Globus pallidus (tissue), 1 donor: ENCODE measurements around the gene FARS2.
A peak's percentile ranks its signal among the peaks of the same experiment; 100 is the strongest.
"Not testable (repeated sequence)": the region's sequence is repeated elsewhere in the genome, so short reads cannot be mapped to it uniquely, and the experiment has no call there.

ENCODE experiments used
- DNase-seq: peaks from one replicate; pipeline ENCODE4 v3.0.0-alpha.2; 2015; ENCODE audit warnings: low spot score

The FARS2 gene

DNA sequence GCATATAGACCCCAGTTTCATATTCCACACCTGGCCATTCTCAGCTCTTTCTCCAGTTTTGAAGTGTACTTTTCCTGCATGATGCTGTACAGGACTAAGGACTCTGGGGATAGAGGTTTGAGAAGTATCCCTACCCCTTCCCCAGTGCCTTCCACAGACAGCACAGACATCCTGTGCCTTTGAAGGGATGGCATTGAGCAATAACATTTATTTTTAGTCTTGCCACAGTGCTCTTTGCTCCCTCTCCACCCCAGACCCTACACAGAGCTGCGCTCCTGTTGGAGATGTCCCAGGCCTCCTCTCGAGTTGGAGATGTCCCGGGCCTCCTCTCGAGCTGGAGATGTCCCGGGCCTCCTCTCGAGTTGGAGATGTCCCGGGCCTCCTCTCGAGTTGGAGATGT lies 275.8 kb downstream of the FARS2 start:
- DNase-seq = no peak

DNA sequence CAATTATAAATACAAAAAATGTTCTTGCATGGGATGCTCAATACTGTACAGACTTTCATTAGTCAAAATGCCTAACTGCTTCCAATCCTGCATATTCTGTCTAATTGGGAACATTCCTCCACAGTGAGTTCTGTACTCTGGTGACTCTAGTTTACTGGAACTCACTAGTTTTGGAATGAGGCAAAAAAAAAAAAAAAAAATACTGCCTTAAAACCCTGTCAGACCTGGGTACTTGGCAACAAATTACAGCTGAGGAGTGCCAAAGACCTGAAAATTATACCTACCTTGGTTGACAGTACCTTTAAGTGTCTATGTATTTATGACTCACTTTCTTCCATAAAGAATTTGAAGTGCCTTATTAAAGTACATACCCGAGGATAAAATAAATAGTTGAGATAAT lies 276.7 kb downstream of the FARS2 start:
- no peak for DNase-seq

DNA sequence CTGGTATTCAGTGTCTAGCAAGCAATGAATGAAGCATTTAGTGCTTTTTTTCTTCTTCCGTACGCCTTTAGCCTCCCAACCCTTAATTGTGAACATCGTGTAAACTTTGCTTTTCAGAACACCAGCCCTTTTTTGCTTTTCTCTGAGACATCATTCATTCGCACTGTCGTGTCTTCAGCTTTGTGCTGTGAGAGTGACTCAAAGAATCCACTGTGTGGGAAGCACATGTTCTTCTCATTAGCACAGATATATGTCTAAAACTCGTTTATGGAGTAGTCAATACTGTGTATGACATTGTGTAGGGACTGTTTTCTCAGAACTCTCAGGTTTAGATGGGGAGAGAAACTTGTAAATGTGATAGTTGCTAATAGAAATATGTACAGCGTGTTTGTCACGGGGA lies 279.1 kb downstream of the FARS2 start:
- DNase-seq = no peak

DNA sequence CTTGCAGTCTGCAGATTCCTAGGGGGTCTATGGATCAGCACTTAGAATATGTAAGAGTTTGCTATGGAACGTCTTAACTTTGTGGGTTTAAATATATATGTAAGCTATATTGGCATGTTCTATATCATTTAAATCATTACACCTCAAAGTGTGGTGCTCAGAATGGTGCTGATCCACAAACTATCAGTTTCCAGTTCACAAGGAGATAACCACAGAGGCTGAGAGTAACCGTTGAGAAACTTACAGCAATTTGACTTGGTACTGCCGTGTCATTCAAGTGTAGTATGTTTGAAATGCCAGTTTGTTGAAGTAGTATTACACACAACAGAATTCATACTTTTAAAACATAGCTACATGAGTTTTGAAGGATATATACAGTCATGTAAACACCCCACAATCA lies 279.7 kb downstream of the FARS2 start:
- no peak for DNase-seq

DNA sequence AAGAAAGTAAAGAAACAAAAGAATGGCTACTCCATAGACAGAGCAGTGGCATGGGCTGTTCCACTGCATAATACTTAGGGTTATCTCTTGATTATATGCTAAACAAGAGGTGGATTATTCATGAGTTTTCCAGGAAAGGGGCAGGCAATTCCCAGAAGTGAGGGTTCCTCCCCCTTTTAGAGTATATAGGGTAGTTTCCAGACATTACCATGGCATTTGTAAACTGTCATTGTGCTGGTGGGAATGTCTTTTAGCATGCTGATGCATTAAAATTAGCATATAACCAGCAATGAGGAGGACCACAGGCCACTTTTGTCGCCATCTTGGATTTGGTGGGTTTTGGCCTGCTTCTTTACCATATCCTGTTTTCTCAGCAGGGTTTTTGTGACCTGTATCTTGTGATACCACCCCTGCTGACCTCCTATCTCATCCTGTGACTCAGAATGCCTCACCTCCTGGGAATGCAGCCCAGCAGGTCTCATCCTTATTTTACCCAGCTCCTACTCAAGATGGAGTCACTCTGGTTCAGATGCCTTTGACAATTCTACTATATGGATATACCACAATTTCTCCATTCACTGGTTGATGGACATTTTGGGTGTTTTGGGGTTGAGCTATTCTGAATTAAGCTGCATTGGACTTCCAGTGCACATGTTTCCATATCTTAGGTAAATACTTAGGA lies 280.6 kb downstream of the FARS2 start:
- DNase-seq = no peak

DNA sequence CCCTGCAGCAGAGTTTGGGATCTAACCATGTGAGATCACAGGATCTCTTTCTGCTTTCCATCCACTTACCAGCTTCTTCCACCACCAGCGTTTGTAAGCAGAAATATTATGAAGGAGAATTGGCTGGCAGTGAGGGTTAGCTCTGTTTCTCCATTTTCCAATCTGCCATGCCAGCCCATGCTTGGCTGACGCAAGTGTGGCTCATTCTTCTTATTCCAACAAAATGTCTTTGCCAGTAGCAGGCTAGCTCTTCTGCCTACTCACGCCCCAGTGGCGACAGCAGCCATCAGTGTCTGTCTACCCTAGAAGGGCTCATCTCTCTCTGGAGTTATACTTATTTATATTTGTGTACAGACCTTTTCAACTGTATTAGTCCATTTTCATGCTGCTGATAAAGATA lies 286.2 kb downstream of the FARS2 start:
- peak; percentile 21 for DNase-seq

DNA sequence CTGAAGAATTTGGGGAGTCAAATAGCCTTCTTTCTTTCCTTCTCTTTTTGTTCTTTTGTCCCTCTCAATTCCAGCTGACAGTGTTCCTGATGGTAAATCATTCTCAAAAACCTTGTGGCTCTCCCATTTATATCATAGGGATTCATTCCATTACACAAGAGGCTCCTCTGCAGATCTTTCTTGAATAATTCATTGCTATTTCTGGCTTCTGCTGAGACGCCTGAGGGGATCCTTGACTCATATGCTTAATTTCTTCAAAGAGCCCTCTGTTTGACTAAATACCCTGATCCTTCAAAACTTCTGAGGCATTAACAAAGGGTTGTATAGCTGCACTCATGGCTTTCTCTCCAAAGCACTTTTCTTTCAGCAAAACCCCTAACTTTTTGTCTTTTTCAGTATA lies 289.3 kb downstream of the FARS2 start:
- DNase-seq = no peak

DNA sequence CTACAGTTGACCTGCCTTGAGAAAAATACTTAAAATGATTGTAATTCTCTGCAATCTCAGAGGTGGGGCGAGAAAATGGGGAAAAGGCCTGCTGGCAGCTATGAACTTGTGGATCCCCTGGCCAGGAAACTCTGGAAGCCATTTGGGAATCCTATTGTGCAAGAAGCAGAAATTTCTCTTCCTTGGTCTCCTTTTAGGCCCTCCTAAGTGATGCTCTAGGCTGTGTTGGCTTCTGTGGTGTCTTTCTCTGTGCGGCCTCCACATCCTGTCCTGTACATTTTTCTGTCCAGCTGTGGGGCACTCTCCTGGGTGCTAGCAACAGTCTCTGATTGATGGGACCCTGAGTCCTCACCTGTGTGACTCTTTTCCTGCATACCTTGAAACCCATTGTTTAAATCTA lies 290.9 kb downstream of the FARS2 start:
- no peak for DNase-seq

DNA sequence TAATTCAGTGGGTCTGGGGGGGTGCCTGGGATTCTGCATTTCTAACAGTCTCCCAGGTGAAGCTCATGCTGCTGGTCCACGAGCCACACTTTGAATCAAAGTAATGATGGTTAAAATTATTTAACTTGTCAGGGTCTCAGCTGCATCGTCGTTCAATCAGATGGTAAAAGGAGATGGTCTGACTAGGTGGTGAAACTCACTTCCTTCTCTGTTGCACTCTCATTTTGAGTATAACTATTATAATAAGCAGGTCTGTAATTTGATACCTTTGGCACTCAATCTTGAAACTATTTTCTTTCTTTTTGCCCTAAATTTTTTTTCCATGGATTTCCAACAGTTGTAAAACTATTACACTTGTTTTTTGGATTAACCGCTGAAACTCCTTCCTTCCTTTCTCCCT lies 292.5 kb downstream of the FARS2 start:
- DNase-seq = no peak

DNA sequence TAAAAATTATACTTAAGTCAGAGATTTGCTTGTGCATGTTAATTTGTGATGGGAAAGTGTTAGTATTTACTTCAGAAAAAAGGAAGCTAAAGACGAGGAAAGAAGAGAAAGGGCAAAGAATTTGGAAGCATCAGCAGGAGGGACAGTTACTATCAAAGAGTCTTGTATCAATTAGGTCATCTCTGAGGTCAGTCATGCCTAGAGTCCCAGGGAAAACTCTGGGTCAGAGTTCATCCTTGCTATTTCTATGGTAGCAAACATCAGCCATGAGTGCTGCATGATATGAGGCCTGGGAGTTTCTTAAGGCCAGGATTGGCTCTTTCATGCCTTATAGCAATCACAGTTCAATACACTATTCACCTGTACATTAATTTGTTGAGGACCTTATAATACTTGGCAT lies 292.9 kb downstream of the FARS2 start:
- DNase-seq = no peak

DNA sequence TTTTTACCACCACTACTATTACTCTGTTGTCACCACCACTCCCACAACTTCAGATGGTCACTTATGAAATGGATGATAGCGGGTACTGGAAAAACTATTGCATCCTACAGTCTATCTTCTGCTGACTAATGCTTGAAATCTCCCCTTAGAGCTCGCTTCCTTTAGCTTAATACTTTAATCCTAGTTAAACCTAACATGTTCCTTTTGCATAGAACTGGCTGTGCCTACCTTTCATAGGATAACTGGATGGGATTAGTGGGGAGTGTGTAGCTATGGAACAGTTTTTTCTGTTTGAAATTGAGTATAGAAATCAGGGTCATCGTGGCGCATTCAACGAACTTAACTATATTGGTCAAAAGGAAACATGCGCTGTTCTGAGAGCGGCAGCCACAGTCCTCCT lies 294.7 kb downstream of the FARS2 start:
- no peak for DNase-seq

DNA sequence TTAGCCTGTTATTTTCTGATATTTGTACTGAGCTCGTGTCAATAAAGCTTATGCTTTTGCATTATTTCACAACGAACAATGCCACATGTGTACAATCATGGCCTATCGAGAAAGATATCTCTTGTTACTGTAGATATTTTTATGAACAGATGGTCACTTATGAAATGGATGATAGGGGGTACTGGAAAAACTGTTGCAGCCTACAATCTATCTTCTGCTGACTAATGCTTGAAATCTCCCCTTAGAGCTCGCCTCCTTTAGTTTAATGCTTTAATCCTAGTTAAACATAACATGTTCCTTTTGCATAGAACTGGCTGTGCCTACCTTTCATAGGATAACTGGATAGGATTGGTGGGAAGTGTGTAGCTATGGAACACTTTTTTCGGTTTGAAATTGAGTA lies 296.2 kb downstream of the FARS2 start:
- no peak for DNase-seq

DNA sequence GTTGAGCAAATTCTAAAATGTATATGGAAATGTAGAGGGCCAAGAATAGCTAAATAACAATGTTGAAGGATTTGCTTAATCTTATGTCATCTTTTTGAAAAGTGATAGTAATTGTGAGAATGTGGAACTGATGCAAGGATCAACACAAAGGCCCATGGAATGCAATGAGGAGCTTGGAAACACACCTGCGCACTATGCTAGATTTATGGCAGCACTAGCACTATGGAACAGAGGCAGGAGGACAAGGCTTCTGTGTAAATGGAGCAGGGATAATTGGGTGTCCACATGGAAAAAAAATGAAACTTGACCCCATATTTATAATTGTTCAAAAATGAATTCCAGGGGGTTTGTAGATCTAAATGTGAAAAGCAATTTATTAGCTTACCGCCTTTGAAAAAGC lies 298.3 kb downstream of the FARS2 start:
- DNase-seq = no peak

DNA sequence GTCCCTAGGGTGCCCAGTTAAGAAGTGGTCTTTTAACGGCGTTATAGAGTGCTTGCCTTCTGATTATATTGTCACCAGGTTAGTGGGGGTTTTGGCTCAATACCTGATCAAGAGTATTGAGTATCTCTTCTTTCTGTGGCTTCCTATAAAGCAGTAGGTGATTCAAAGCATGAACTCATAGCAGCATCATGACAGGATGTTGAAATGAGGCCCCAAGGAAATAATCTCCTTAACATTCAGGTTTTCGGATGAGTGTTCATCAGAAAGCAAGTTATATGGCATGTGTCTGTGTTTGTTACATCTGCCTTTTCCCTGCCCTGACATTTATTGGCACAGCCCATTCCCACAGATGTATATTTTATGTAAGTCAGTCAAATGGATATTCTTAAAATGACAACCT lies 301.0 kb downstream of the FARS2 start:
- no peak for DNase-seq

DNA sequence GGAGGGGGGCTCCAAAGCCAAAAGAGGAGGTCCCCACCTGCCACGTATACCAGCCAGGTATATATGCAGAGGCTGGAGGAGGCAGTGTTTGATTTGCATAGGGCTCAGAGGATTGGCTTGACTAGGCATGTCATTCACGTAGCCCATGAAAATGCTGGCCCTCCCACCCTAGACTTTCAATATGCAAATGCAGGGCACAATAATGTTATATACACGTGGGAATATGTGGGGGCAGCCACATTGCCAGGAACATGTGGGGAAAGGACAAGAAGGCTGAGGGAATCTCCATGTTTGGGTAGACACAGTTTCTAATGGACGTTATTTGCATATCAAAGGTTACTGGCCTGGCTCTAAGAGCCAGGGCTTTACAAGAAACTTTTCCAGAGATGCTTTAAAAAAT lies 301.8 kb downstream of the FARS2 start:
- no peak for DNase-seq

DNA sequence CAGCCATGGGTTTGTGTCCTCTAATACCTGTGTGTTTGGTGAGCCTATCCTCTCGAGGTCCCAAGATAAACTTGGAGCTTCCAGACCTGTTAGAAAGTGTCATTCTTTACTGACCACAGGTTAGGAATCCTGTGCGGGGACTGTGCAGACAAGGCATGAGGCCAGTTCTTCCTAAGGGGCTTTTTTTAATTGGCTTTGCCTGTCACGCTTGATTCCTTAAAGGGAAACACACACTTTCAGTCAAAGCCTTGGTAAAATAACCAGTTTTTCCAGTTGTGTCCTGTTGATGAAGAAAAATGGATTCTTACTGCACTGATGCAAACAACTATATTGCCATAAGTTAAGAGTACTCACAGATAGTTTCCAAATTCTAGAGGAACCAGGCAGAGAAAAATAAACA lies 303.4 kb downstream of the FARS2 start:
- not testable (repeated sequence) for DNase-seq

DNA sequence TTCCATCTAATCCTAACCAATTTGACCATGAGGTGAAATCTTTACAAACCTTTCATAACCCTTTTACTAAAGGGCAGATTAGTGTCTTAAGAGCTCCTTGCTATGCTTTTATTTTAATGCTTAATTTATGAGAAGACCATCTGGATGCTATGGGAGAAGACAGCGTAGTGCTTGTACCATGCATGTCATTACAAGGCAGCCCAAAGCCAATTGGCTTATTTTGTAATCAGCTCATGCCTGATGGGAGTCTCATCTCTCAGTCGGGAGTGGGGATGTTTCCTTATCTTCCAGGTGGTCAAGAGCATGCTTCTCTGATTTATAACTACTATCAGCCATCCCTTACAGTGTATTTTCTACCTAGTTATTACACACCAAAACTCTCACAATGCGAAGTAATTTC lies 304.7 kb downstream of the FARS2 start:
- no peak for DNase-seq

DNA sequence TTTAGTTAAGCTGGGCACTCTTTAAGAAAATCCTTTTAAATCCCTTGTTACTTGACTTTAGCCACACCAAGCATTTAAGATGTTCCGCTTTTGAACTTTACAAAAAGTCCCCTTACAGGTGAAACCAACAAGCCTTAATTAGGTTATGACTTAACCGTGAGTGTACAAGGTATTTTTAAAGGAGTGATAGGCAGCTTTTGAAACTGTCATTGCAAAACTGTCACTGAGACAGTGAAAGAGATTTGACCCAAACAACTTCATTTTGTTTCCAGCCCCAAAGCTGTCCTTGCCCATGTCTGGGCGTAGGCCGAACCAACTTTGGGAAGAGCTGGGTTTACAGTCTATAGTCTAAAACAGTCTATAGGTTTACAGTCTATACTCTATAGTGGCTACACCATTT lies 305.4 kb downstream of the FARS2 start:
- no peak for DNase-seq

DNA sequence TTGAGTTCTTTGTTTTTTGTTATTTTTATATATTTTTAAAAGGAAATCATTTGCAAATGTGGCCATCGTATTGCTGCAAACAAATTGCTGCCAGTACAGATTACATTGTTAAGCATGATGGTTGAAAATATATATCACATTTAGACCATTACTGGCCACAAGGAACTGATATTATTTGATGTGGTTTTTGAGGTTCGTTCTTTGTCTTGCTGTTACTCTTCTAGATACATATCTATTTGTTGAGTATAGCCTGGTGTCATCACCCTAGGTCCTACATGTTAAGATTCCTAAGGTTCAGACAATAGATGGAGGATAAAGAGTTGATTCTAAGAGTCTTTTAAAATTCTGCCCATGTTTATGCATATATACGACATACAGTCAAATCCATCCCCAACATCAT lies 306.0 kb downstream of the FARS2 start:
- DNase-seq = no peak

DNA sequence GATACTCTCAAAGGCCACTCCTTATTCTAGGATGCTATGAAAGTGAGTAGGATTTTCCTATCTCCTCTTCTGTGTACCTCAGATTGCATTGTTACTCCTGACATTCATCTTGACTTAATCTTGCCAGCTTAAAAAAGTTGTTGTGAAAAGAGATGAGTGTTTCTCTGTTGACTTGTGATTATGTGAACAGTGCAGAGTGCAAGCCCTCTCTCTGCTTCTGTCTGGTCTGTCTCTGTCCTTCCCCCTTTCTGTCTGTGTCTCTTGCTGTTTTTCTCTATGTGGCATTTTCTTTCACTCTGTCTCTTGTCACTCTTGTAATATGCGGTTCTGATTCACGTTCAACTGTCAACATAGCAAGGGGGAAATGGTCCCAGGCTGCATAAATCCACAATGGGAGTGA lies 306.6 kb downstream of the FARS2 start:
- no peak for DNase-seq

DNA sequence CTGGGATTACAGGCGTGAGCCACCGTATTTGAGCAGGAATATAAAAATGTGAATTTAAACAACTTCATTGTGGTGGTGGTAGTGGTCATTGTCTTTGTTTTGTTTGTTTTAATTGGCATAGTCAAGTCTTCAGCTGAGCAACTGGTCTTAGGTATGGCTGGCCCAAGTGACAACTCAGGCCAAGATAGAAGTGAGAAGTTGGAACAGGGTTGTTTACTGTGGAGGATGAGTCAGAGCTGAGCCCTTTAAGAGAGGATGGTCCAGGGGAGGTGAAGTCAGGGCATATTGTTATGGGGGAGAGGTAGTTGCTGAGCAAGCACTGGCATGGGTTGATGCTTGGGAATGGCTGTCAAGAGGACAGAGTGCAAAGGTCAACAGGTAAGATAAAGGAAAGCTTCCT lies 308.2 kb downstream of the FARS2 start:
- DNase-seq = no peak

DNA sequence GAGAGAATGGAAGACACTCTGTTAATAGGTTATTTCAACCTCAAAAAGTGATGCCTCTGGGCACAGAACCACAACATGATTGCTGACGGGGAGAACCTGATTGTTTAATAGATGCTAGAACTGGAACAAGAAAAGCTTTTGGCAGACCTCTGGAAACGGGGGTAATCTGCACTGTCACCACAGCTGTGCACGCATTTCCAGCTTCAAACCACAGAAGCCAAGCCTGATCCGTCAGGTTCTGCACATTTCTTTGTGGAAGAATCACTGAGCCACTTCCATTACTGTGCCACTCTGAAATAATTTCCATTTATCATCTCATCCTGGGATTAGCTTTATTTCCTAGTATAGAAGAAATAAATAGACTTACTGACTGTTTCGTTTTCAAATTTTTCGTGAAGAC lies 309.3 kb downstream of the FARS2 start:
- DNase-seq = no peak

DNA sequence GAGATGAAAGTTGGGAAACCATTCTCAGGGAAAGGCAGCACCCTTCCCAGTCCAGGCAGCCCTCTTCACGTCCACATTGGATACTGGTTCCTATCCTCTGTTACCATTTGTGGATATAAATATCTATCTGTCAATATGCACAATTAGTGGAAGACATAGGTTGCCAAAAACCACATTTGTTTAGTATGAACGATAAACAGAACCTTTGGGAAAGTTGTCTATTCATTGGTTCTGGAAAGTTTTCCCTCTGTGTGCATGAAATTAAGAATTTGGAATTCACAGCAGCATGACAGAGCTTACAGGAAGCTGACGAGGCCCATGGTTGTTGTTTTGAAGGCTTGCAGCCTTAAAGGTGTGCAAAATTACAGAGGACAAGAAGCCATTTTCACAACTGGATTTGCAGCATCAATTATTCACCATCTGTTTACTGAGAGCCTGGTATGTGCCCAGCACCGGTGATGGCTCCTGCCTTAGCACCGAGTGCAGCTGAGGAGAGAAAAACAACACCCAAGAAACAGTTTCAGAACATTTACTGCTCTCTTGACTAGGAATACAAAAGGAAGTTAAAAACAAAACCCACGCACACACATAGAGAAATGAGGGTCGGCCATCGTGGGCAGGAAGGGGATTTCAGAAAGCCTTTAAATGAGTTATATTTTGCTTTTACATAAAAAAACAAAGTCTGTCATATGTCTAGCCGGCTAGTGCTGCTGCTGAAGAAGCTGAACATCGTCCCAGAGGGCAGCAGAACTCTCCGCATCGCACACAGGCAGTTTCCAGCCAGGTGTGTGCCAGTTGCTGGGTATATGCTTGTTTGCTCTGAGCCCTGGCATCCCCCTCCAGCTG lies 319.6 kb downstream of the FARS2 start:
- DNase-seq = no peak

DNA sequence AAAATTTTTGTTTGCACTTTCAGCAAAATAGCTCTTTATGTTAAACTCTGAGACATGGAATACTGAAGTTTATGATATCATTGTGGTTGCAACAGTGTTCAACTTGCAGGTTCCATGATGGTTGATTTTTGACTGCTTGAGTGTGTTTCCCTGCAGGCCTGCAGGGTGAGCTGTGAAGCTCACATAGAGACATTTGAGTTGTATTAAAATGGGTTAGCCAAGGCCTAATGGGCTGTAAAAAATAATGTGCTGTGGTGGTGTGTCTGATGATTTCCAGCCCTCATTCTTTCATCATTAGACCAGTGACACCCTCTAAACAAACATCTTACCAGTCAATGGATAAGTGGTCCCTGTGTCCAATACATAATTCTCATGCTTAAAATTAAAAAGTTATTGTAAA lies 321.4 kb downstream of the FARS2 start:
- no peak for DNase-seq
